ENCODE data around the gene GPHN. TPM values are rescaled to one million over a fixed set of nuclear protein-coding genes. Genes with fewer than 3 reads are reported as not detected.

The GPHN gene
- polyA plus RNA-seq, 1 of the 3 experiments (the other 2 are of a cell fraction), result 6.9 TPM

DNA sequence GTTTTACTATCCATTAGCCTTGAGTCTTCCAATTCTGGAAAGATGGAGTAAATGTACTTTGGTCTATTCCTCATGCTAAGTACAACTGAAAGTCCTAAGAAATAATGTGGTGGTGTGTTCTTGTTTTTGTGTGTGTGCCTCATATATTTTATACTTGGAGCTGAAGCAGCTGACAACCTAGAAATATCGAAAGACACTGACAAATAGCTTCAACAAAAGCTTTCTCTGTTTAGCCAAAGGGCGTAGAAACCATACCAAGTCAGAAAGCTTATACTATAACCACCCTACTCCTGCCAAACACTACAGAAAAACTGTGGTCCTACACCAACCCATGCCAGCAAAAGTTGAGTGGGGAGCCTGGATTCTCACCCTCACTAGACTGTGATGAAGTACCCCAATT lies 188.4 kb downstream of the GPHN start:
- H3K27ac ChIP-seq (ENCODE audit: low read depth in 2 of 2, low read length in 1 of 2), result no peak overlapping the region
- TF ChIP-seq NRF1 (IDR thresholded peaks at IDR 0.05; ENCODE audit: low read depth, low read length) (no peak), RXRA (IDR thresholded peaks at IDR 0.05; ENCODE audit: borderline replicate concordance, low read depth) (no peak), ELF1 (IDR thresholded peaks at IDR 0.05) (no peak), SIN3A (IDR thresholded peaks at IDR 0.05; ENCODE audit: borderline replicate concordance, low read depth, low read length) (no peak), FOXJ3 (CRISPR knock-in tag; IDR thresholded peaks at IDR 0.05) (no peak), FOSL2 (IDR thresholded peaks at IDR 0.05; ENCODE audit: borderline replicate concordance, low read depth) (no peak), FOXM1 (IDR thresholded peaks at IDR 0.05; ENCODE audit: low read depth) (no peak), RAD21 (IDR thresholded peaks at IDR 0.05; ENCODE audit: low read length) (no peak)
- no peak for DNase-seq
- H3K9ac ChIP-seq, result no peak overlapping the region
- no peaks in the 10 kb centered on the region for H3K9me3 ChIP-seq
- no peak overlapping the region for H3K4me2 ChIP-seq
- H3K36me3 ChIP-seq (replicated peaks in 1 of 2; ENCODE audit: control insufficient read depth in 1 of 2, insufficient read depth in 2 of 2, low read length in 1 of 2), result no peaks in the 10 kb centered on the region
- H3K4me3 ChIP-seq (ENCODE audit: low read depth in 2 of 2, low read length in 1 of 2), result no peak overlapping the region
- CTCF ChIA-PET, result no interaction called here
- no peaks in the 10 kb centered on the region for H3K4me1 ChIP-seq (ENCODE audit: control insufficient read depth in 1 of 2, insufficient read depth in 2 of 2, low read depth in 1 of 2, low read length in 1 of 2)
- no peaks in the 10 kb centered on the region for H4K20me1 ChIP-seq (ENCODE audit: insufficient read depth)
- 85% methylated on average over 2 of the region's 2 CpGs for WGBS (ENCODE audit: low lambda C conversion rate)
- no peak overlapping the region for H2AFZ ChIP-seq (ENCODE audit: low read depth)
- POLR2A ChIA-PET, result no interaction called here
- no peaks in the 10 kb centered on the region for H3K9me2 ChIP-seq
- H3F3A ChIP-seq (replicated peaks; ENCODE audit: insufficient read depth), result no peaks in the 10 kb centered on the region
- H3K79me2 ChIP-seq (ENCODE audit: insufficient read depth), result no peaks in the 10 kb centered on the region
- H3K27me3 ChIP-seq (ENCODE audit: insufficient read depth), result no peaks in the 10 kb centered on the region

DNA sequence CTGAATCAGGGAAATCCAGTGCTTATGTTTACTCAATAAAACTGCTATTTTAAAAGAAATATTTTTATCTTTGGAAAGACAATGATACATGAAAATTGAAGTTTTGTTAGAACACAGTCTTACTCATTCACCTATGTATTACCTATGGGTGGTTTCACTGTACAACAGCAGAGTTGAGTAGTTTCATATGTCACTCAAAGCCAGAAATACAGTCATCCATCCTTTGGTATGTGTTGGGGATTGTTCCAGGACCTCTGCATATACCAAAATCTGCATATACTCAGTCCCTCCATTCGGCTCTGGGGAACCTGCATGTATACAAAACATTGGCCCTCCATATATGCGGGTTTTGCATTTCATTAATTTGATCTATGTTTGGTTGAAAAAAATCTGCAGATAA lies 190.6 kb downstream of the GPHN start:
- CTCF ChIA-PET, result no interaction called here
- no peak overlapping the region for H2AFZ ChIP-seq (ENCODE audit: low read depth)
- H3K4me1 ChIP-seq (ENCODE audit: control insufficient read depth in 1 of 2, insufficient read depth in 2 of 2, low read depth in 1 of 2, low read length in 1 of 2), result no peaks in the 10 kb centered on the region
- WGBS (ENCODE audit: low lambda C conversion rate), result 96% methylated on average over 2 of the region's 2 CpGs
- H3K9me3 ChIP-seq, result no peaks in the 10 kb centered on the region
- no peaks in the 10 kb centered on the region for H3K27me3 ChIP-seq (ENCODE audit: insufficient read depth)
- H3K36me3 ChIP-seq (replicated peaks in 1 of 2; ENCODE audit: control insufficient read depth in 1 of 2, insufficient read depth in 2 of 2, low read length in 1 of 2), result no peaks in the 10 kb centered on the region
- H3K9me2 ChIP-seq, result no peaks in the 10 kb centered on the region
- no peaks in the 10 kb centered on the region for H3K79me2 ChIP-seq (ENCODE audit: insufficient read depth)
- no peaks in the 10 kb centered on the region for H4K20me1 ChIP-seq (ENCODE audit: insufficient read depth)
- POLR2A ChIA-PET, result no interaction called here
- no peak overlapping the region for H3K9ac ChIP-seq
- H3K4me2 ChIP-seq, result no peak overlapping the region
- no peaks in the 10 kb centered on the region for H3F3A ChIP-seq (replicated peaks; ENCODE audit: insufficient read depth)
- no peak overlapping the region for H3K27ac ChIP-seq (ENCODE audit: low read depth in 2 of 2, low read length in 1 of 2)
- H3K4me3 ChIP-seq (ENCODE audit: low read depth in 2 of 2, low read length in 1 of 2), result no peak overlapping the region
- DNase-seq, result no peak
- TF ChIP-seq EZH2phosphoT487 (IDR thresholded peaks at IDR 0.05; ENCODE audit: borderline replicate concordance, low read depth) (no peak), RFX5 (IDR thresholded peaks at IDR 0.05; ENCODE audit: low read length) (no peak), TAF1 (IDR thresholded peaks at IDR 0.05; ENCODE audit: borderline replicate concordance, low read depth, low read length) (no peak), POLR2AphosphoS5 (IDR thresholded peaks at IDR 0.05; ENCODE audit: low read depth, low read length) (no peak), FOXJ3 (CRISPR knock-in tag; IDR thresholded peaks at IDR 0.05) (no peak), EP300 (IDR thresholded peaks at IDR 0.05; ENCODE audit: borderline replicate concordance in 1 of 2, low read depth in 1 of 2, low read length in 1 of 2) (no peak), GABPA (IDR thresholded peaks at IDR 0.05; ENCODE audit: low read depth) (no peak), NFIC (IDR thresholded peaks at IDR 0.05; ENCODE audit: borderline replicate concordance) (no peak), SMC3 (IDR thresholded peaks at IDR 0.05; ENCODE audit: low read depth, low read length) (no peak)
- TF ChIP-seq, protein P1, sequence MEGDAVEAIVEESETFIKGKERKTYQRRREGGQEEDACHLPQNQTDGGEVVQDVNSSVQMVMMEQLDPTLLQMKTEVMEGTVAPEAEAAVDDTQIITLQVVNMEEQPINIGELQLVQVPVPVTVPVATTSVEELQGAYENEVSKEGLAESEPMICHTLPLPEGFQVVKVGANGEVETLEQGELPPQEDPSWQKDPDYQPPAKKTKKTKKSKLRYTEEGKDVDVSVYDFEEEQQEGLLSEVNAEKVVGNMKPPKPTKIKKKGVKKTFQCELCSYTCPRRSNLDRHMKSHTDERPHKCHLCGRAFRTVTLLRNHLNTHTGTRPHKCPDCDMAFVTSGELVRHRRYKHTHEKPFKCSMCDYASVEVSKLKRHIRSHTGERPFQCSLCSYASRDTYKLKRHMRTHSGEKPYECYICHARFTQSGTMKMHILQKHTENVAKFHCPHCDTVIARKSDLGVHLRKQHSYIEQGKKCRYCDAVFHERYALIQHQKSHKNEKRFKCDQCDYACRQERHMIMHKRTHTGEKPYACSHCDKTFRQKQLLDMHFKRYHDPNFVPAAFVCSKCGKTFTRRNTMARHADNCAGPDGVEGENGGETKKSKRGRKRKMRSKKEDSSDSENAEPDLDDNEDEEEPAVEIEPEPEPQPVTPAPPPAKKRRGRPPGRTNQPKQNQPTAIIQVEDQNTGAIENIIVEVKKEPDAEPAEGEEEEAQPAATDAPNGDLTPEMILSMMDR (IDR thresholded peaks at IDR 0.05), result no peak

Data from SK-N-SH (cell line).